Gastrocnemius medialis (tissue), 4 donors: Measurements from ENCODE around the gene DNM3.

Source experiments
- CTCF ChIP-seq, 5 experiments: fragments of 450-650 bp in 3 of 5; fragments of 200-600 bp in 2 of 5; sonication (generic) in 2 of 5; IDR thresholded peaks in 4 of 5; conservative IDR thresholded peaks in 1 of 5; 1 replicate in 4 of 5; 2 replicates in 1 of 5; pipeline ENCODE4 v1.5.1; 2016 to 2019; ENCODE audit warnings: antibody characterized with exemption in 5 of 5, mild to moderate bottlenecking in 3 of 5, moderate library complexity in 3 of 5
- POLR2A ChIP-seq, 2 donors: fragments of 450-650 bp; IDR thresholded peaks; one replicate each; pipeline ENCODE4 v1.6.1; 2017; ENCODE audit warnings: antibody characterized with exemption in 2 of 2, mild to moderate bottlenecking in 2 of 2, moderate library complexity in 2 of 2

GRCh38 chr1:171855381-171855780, 14.1 kb downstream of the DNM3 start:
- TF ChIP-seq CTCF (IDR thresholded peaks at IDR 0.05 in 4 of 5, conservative IDR thresholded peaks at IDR 0.05 in 1 of 5) (no peak), POLR2A (IDR thresholded peaks at IDR 0.05) (no peak)
